IPS-11a (cell line): ENCODE data around the gene RASSF3.

Experiments
- H3K4me3 ChIP-seq: one replicate; pipeline ENCODE4 v1.5.1; 2013; ENCODE audit warnings: low read depth, low read length, control low read depth

Gene RASSF3

GRCh38 chr12:64718649-64719048 lies 108.4 kb downstream of the RASSF3 start:
- no peak overlapping the region for H3K4me3 ChIP-seq

GRCh38 chr12:64720884-64721283 lies 110.6 kb downstream of the RASSF3 start:
- no peak overlapping the region for H3K4me3 ChIP-seq

DNA sequence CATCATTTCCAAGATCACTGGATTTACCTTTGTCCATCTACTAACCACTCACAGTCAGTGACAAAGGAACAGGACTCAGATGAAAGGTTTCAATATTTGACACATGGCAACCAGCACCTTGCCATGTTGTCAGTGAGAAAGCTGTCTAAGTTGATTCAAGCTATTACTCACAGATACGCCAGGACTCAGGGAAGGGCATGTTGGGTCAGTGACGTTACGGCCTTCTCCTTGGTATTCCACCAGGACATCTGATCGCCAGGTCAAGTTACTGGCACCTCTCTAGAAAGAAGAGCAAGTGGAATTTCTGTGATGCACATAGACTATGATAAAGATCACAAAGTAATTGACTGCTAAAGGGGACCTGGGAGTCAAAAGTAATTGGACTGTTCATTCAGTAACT lies 112.5 kb downstream of the RASSF3 start:
- no peak overlapping the region for H3K4me3 ChIP-seq

DNA sequence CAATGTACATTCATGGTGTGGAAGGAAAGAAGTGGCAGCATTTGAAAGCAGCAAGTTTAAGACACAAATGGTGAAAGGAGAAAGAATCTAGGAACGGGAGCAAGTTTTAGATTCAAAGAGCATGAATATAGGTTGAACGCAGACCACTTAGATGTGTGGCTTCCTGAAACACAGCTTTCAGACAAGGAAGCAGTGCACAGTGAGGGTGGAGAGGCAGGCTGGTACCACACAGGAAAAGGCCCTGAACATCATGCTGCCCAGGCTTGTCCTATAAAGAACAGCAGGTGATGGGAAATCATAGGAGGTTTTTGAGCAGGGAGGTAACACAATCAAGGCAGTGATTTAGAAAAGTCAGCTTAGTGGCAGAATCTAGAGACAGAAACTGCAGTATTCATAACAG lies 113.3 kb downstream of the RASSF3 start:
- H3K4me3 ChIP-seq: no peak overlapping the region

DNA sequence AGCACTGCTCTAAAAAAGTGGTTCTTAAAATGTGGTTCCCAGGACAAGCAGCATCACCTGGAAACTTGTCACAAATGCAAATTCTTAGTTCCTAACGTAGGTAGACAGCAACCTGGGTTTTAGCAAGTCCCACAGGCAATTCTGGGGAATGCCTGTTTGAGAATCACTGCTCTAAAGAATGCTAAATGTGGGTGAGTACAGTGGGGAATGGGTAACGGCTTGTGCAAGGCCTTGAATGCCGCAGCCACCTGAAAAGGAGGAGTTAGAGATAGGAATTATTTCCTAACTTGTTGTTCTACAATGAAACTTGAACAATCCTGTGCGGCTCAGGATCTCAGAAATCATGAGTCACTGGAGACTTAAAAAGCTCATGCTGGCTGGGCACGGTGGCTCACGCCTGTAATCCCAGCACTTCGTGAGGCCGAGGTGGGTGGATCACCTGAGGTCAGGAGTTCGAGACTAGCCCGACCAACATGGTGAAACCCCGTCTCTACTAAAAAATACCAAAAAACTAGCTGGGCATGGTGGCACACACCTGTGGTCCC lies 114.0 kb downstream of the RASSF3 start:
- no peak overlapping the region for H3K4me3 ChIP-seq

DNA sequence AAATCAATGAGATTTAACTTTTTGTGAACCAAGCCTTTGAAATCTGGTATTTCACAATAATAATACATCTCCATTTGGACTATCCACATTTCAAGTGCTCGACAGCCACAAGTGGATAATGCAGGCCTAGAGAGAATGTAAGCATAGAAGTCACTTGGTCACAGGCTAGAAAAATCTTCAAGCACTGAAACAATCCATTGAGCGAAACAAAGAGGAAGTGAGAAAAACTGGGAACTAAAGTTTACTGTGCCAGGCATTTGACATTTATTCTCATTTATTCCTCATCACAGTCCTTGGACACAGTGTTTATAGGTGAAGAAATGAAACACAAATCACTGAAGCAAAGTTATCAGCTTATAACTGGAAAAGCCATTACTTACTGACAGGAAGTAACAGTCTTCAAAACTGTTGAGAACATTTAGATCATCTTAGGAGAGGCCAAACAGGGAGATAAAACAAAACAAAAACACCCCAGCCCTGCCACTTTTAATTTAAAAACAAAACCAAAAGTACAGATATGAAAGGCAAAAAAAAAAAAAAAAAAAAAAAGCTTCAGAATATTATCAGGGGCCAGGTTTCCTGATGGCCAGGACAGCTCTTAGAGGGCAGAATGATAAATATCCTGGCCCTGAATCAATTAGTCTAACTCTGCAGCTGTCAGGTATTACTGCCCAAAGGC lies 119.8 kb downstream of the RASSF3 start:
- H3K4me3 ChIP-seq: no peak overlapping the region

- no peak overlapping the region for H3K4me3 ChIP-seq
Measured at GRCh38 chr12:64730588-64730969, 120.3 kb downstream of the RASSF3 start.

DNA sequence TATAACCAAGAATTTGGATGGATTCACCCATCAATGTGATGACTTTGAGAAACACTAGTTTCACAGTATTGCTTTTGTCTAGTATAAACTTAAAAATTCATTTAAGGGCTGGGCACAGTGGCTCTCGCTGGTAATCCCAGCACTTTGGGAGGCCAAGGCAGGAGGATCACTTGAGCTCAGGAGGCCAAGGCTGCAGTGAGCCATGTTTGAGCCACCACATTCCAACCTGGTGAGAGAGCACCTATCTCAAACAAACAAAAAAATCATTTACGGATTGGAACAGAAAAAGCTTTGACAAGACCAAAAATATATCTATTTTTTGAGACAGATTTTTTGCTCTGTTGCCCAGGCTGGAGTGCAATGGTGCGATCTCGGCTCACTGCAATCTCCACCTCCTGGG lies 121.4 kb downstream of the RASSF3 start:
- H3K4me3 ChIP-seq: no peak overlapping the region

DNA sequence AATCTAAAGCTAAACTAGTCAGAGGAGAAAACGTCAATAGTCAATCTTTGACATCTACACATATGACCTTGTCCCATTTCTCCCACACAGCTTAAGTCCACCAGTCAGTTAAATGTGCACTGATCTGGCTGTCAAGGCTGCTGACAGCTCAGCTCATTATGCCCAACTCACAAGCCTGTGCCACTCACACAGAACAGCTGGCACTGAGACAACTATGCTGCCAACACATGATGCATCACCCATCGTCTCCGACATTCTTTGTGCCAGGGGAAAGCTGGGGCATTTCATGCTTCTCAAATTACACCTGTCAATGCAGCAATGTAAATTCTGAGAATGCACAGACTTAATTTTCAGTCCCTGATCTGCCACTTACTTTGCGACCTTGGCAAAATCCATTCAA lies 123.6 kb downstream of the RASSF3 start:
- no peak overlapping the region for H3K4me3 ChIP-seq

DNA sequence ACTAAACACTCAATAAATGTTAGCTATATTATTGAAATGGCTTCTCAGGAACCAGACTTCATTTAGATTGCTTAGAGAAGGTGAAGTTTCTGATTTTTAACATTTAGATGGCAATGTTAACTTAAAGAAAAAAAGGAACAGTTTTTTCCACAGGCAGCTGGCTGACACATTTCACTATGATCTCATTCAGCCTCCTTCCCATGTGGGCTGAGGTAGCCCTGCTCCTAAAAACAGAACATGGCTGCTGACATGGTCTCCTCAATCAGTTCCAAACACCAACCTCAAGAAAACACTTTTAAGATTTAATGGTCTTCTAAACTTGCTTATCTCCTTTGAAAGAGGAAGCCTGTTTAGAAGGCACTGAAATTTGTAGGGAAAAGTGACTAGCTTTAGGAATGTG lies 125.1 kb downstream of the RASSF3 start:
- H3K4me3 ChIP-seq: no peak overlapping the region

DNA sequence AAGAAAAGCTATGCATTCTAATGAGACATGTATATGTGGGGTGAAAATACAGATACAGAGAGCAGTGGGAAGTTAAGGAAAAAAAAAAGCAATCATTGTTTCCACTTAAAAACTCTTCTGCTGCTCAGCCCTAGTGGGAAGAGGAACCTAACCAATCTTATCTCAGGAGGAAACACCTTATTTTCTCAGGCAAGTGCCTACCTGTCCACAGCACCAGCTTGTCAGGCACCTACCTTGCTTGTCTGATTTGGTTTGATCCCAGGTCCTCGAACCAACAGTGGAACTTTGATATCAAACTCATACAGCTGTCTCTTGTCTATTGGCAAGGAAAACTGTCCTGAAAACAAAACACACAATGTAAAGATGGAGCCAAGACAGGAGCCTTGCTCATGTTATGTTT lies 126.5 kb downstream of the RASSF3 start:
- H3K4me3 ChIP-seq: no peak overlapping the region

DNA sequence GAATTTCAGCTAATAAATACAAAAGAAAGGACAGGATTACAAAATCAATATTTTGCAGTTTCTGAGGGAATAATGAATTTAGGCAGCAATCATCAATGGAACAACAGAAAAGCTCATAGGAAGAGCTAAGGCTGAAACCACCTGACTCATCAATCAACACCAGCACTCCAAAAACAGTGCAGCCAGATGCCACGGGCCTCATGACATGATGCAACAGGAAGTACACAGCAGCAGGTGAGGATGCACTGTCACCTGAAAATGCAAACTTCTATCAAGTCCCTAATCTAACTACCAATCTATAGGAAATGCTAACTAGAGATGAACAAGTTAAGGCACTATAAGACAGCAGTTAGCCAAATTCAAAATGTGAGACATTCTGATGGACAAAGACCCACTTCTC lies 127.2 kb downstream of the RASSF3 start:
- H3K4me3 ChIP-seq: no peak overlapping the region

- H3K4me3 ChIP-seq: no peak overlapping the region
Measured at GRCh38 chr12:64739778-64740177, 129.5 kb downstream of the RASSF3 start.

DNA sequence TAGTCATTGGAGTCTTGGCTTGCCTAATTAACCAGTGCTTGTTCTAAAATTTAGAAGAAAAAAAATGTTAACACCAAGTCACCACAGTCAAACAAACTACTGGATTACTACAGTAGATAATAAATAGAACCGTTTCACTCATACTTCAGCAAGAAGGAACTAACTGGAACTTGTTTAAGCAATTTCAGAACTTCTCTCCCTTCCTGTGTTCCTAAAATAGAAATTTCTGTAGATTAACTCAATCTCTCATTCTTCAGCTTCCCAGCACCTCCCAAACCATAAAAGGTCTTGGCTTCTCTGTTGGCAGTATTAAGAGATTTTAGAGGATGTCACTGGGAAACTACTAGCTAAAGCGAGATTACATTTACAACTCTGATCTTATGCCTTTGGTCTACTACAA lies 130.4 kb downstream of the RASSF3 start:
- no peak overlapping the region for H3K4me3 ChIP-seq

GRCh38 chr12:64742416-64742815 lies 132.1 kb downstream of the RASSF3 start:
- no peak overlapping the region for H3K4me3 ChIP-seq

DNA sequence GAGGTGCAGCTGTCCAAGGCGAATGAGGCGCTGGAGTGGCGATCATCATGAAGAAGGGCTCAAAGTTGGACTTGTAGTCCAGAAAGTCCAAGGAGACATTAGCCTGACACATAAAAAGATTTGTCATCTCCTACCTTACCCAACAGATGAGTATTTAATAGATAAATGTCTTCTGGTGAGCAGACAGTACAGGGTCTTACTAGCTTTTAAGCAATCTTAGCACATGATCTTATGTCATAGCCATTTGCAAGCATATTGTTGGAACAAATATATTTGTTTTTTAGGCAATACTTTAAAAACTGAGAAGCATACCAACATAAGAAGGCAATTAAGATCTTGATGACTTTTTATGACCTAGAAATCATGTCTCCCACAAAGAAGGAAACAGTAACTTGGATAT lies 132.9 kb downstream of the RASSF3 start:
- no peak overlapping the region for H3K4me3 ChIP-seq

DNA sequence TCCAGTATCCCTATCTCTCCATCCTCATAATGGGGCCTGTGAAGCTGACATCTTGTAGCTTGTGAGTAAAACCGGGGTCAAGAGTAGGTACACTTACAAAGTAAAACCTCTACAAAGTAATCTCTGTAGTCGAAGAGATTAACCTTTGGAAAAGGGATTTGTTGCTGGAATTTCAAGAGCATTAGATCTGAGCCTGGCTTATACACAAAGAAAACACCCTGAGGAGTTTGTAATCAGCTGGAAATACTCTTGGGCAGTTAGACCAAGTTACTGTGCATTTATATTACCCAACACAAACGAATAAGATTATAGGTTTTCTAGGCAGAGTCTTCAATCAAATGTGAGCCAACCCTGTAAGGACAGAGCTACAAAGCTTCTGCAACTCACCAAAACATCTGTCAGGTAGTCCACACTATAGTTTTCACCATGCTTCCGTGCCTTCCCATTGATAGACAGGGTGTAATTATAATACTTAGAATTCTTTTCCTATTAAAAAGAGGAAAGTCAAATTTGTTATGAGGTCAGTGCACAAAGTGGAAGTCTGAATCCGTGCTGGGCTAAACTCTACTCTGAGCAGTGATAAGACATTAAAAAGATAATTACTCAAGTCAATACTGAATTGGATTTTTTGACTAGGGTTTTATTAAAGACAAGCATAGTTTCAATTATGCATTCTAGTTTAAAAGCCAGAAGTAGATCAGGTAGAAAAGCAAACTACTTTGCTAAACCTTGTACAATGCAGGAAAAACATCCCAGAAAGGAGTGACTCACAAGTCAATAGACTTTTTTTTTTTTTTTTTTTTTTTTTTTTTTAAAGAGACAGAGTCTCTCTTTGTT lies 134.3 kb downstream of the RASSF3 start:
- H3K4me3 ChIP-seq: no peak overlapping the region

DNA sequence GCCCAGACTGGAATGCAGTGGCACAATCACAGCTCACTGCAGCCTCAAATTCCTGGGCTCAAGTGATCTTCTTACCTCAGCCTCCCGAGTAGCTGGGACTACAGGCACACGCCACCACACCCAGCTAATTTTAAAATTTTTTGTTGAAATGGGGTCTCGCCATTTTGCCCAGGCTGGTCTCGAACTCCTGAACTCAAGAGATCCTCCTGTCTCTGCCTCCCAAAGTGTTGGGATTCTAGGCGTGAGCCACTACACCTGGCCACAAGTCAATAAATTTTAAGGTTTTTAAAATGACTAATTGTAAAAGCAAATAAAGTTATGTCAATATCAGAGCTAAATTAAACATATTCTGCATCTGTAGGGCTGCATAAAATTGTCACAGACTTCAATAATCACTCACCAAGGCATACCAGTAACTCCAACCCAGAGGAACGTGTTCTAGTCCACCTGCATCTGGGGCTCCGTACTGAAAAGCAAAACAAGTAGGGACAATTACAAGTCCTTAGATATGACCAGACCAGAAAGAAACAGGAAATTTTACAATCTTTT lies 135.0 kb downstream of the RASSF3 start:
- no peak overlapping the region for H3K4me3 ChIP-seq

DNA sequence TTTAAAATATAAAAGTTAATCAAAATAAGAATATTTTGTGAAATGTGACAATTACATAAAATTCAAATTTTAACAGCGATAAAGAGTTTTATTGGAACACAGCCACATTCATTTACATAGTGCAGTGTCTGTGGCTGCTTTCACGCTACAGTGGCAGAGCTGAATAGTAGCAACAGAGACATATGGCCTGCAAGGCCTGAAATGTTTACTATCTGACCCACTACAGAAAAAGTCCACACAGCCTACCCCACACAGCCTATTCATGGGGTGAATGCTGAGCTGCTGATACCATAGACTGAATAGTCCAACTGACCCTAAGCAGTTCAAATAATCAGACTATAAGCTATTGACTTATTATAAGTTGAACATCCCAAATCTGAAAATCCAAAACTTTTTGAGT lies 135.7 kb downstream of the RASSF3 start:
- no peak overlapping the region for H3K4me3 ChIP-seq

- H3K4me3 ChIP-seq: no peak overlapping the region
Measured at GRCh38 chr12:64746663-64747062, 136.4 kb downstream of the RASSF3 start.
